Left cardiac atrium (tissue), 4 donors: ENCODE results near the gene ARFGAP2. TPM values are rescaled to one million over a fixed set of nuclear protein-coding genes. Genes with fewer than 3 reads are reported as not detected.

ENCODE experiments used
- ATAC-seq, 2 donors: fragments of 200-7000 bp; cut with Tn5 transposase; one replicate each; pipeline ENCODE4 v1.9.1; 2020; ENCODE audit warnings: mild to moderate bottlenecking in 2 of 2, moderate library complexity in 2 of 2
- DNase-seq: peaks from one replicate; pipeline ENCODE4 v3.0.0-alpha.2; 2020
- intact Hi-C, 2 donors: fragments of 100-400 bp; cut with DNase I; formaldehyde crosslinking; loops; one replicate each; pipeline versions ENCODE4 v1.14.1 to v1.15.1; 2022 to 2023
- total RNA-seq, 2 donors: library from RNA; stranded (reverse); fragmentation: NEBNext Ultra II Directional; extraction: Animal tissue kit (Norgen Biotek cat#: 25700); gene quantifications; one replicate each; pipeline ENCODE4 v1.2.1, GENCODE V29; 2021
- donor health status: DM: no; HTN: yes; CAD: no.
- donor health status: DM: no; HTN: yes; CAD: no; lungs with severe emphysema.
- donor health status: DM: yes; HTN: yes; CAD: no.
- donor health status: Dilated cardiomyopathy.

The ARFGAP2 gene
- total RNA-seq, 2 donors from 2014 or later, result 41.4 to 54.4 TPM

GRCh38 chr11:47156333-47156732 lies 20.3 kb downstream of the ARFGAP2 start:
- ATAC-seq (no peak), DNase-seq (no peak)
- intact Hi-C loops, result no loop called here

GRCh38 chr11:47155879-47156278 lies 20.8 kb downstream of the ARFGAP2 start:
- ATAC-seq (no peak), DNase-seq (no peak)
- intact Hi-C loops, result no loop called here

- no peak for DNase-seq
- no peak for ATAC-seq
- intact Hi-C loops, result loop anchor here in 1 of 2 donors (5.0 kb wide), 1 partner anchor 268 kb away; no protein-coding TSS in a partner anchor
Measured at GRCh38 chr11:47154616-47155570, 21.8 kb downstream of the ARFGAP2 start.

GRCh38 chr11:47152953-47153950 lies 23.4 kb downstream of the ARFGAP2 start:
- peak; percentile 78 for DNase-seq
- peak; percentile 76 to 79 for ATAC-seq
- intact Hi-C loops, result loop anchor here (2.0 to 5.0 kb wide), 2 partner anchors 264 to 266 kb away; no protein-coding TSS in a partner anchor

GRCh38 chr11:47152126-47152952 lies 24.3 kb downstream of the ARFGAP2 start:
- DNase-seq (no peak), ATAC-seq (no peak)
- intact Hi-C loops, result loop anchor here (2.0 to 5.0 kb wide), 2 partner anchors 264 to 265 kb away; no protein-coding TSS in a partner anchor

- intact Hi-C loops, result loop anchor here in 1 of 2 donors (5.0 kb wide), 1 partner anchor 262 kb away; no protein-coding TSS in a partner anchor
- ATAC-seq (no peak), DNase-seq (no peak)
Measured at GRCh38 chr11:47149782-47150181, 26.9 kb downstream of the ARFGAP2 start.

GRCh38 chr11:47148903-47149531 lies 27.7 kb downstream of the ARFGAP2 start:
- intact Hi-C loops, result no loop called here
- ATAC-seq, result peak; percentile 71 to 82

GRCh38 chr11:47148270-47148669 lies 28.4 kb downstream of the ARFGAP2 start:
- ATAC-seq (no peak), DNase-seq (no peak)
- intact Hi-C loops, result no loop called here

More at GRCh38 chr11:47148903-47149531, 27.7 kb downstream of the ARFGAP2 start:
- DNase-seq, result no peak

- DNase-seq, result no peak
Measured at GRCh38 chr11:47147681-47148080, 29.0 kb downstream of the ARFGAP2 start.

GRCh38 chr11:47147250-47147649 lies 29.4 kb downstream of the ARFGAP2 start:
- no peak for DNase-seq
- no peak for ATAC-seq
- intact Hi-C loops, result no loop called here

More at GRCh38 chr11:47147681-47148080, 29.0 kb downstream of the ARFGAP2 start:
- ATAC-seq, result no peak
- intact Hi-C loops, result no loop called here

GRCh38 chr11:47144541-47144940 lies 32.1 kb downstream of the ARFGAP2 start:
- DNase-seq (no peak), ATAC-seq (no peak)
- intact Hi-C loops, result no loop called here

GRCh38 chr11:47143322-47143721 lies 33.4 kb downstream of the ARFGAP2 start:
- intact Hi-C loops, result no loop called here
- ATAC-seq (peak; percentile 68 to 88), DNase-seq (no peak)

GRCh38 chr11:47139878-47140277 lies 36.8 kb downstream of the ARFGAP2 start:
- DNase-seq (no peak), ATAC-seq (no peak)
- intact Hi-C loops, result no loop called here

GRCh38 chr11:47137476-47137875 lies 39.2 kb downstream of the ARFGAP2 start:
- intact Hi-C loops, result no loop called here
- ATAC-seq (no peak), DNase-seq (no peak)

GRCh38 chr11:47136921-47137320 lies 39.8 kb downstream of the ARFGAP2 start:
- no peak for ATAC-seq

GRCh38 chr11:47136327-47136726 lies 40.4 kb downstream of the ARFGAP2 start:
- ATAC-seq, result no peak
- no peak for DNase-seq
- intact Hi-C loops, result no loop called here

More at GRCh38 chr11:47136921-47137320, 39.8 kb downstream of the ARFGAP2 start:
- DNase-seq, result no peak
- intact Hi-C loops, result no loop called here

GRCh38 chr11:47132981-47133380 lies 43.7 kb downstream of the ARFGAP2 start:
- intact Hi-C loops, result no loop called here
- no peak for DNase-seq
- ATAC-seq, result no peak

GRCh38 chr11:47132490-47132889 lies 44.2 kb downstream of the ARFGAP2 start:
- intact Hi-C loops, result no loop called here
- no peak for ATAC-seq
- DNase-seq, result no peak
